H9 (cell line): Measurements from ENCODE around the gene LYST. TPM values are rescaled to one million over a fixed set of nuclear protein-coding genes. Genes with fewer than 3 reads are reported as not detected.

ENCODE experiments used
- DNase-seq: peaks from one replicate; pipeline ENCODE4 v3.0.0-alpha.2; 2017
- H2AFZ ChIP-seq: one replicate; pipeline ENCODE4 v1.6.1; 2013; ENCODE audit warnings: mild to moderate bottlenecking, low read length, control low read depth, moderate library complexity
- H2AK5ac ChIP-seq: 2 replicates; pipeline ENCODE4 v1.6.1; 2013; ENCODE audit warnings: low read length, control low read depth, mixed read lengths; ENCODE audit not compliant: insufficient read length
- H2BK120ac ChIP-seq: one replicate; pipeline ENCODE4 v1.6.1; 2013; ENCODE audit warnings: low read depth, mild to moderate bottlenecking, low read length, control low read depth, inconsistent platforms; ENCODE audit not compliant: poor library complexity, severe bottlenecking
- H2BK12ac ChIP-seq: 2 replicates; pipeline ENCODE4 v1.6.1; 2013; ENCODE audit warnings: low read length, control low read depth, mixed read lengths, low read depth; ENCODE audit not compliant: insufficient read length
- H2BK15ac ChIP-seq: 2 replicates; pipeline ENCODE4 v1.6.1; 2013; ENCODE audit warnings: low read depth, low read length, control low read depth
- H2BK20ac ChIP-seq: one replicate; pipeline ENCODE4 v1.6.1; 2013; ENCODE audit warnings: low read depth, mild to moderate bottlenecking, low read length, control low read depth, inconsistent platforms; ENCODE audit not compliant: poor library complexity, severe bottlenecking
- H2BK5ac ChIP-seq: 2 replicates; pipeline ENCODE4 v1.6.1; 2013; ENCODE audit warnings: low read length, control low read depth, mixed read lengths; ENCODE audit not compliant: insufficient read length
- H3K14ac ChIP-seq: 2 replicates; pipeline ENCODE4 v1.6.1; 2013; ENCODE audit warnings: low read length, control low read depth; ENCODE audit not compliant: insufficient read depth
- H3K18ac ChIP-seq: 2 replicates; pipeline ENCODE4 v1.6.1; 2013; ENCODE audit warnings: low read depth, mild to moderate bottlenecking, mixed read lengths, low read length, control low read depth; ENCODE audit not compliant: insufficient read length
- H3K23ac ChIP-seq: 2 replicates; pipeline ENCODE4 v1.6.1; 2013; ENCODE audit warnings: low read length, control low read depth, mixed read lengths, low read depth; ENCODE audit not compliant: insufficient read length
- H3K23me2 ChIP-seq: 2 replicates; pipeline ENCODE4 v1.6.1; 2013; ENCODE audit warnings: low read depth, mild to moderate bottlenecking, mixed read lengths, low read length, control low read depth; ENCODE audit not compliant: insufficient read length, poor library complexity, severe bottlenecking
- H3K27ac ChIP-seq: 2 replicates; pipeline ENCODE4 v1.5.1; 2013; ENCODE audit warnings: low read length, control low read depth, mixed read lengths, low read depth; ENCODE audit not compliant: insufficient read length
- H3K27me3 ChIP-seq: 2 replicates; pipeline ENCODE4 v1.6.1; 2013; ENCODE audit warnings: low read length, control low read depth, inconsistent platforms; ENCODE audit not compliant: insufficient read depth
- H3K4ac ChIP-seq: 2 replicates; pipeline ENCODE4 v1.6.1; 2013; ENCODE audit warnings: low read depth, mild to moderate bottlenecking, control low read depth, inconsistent platforms, low read length, moderate library complexity
- H3K4me1 ChIP-seq: 2 replicates; pipeline ENCODE4 v1.6.1; 2013; ENCODE audit warnings: low read length, control low read depth, inconsistent platforms; ENCODE audit not compliant: insufficient read depth
- H3K4me2 ChIP-seq: 2 replicates; pipeline ENCODE4 v1.6.1; 2013; ENCODE audit warnings: low read length, control low read depth, mixed read lengths; ENCODE audit not compliant: insufficient read length, insufficient read depth
- H3K56ac ChIP-seq: 2 replicates; pipeline ENCODE4 v1.6.1; 2013; ENCODE audit warnings: low read depth, mild to moderate bottlenecking, mixed read lengths, low read length, control low read depth; ENCODE audit not compliant: insufficient read length
- H3K79me1 ChIP-seq: 2 replicates; pipeline ENCODE4 v1.6.1; 2013; ENCODE audit warnings: low read depth, mild to moderate bottlenecking, moderate library complexity, low read length, control low read depth, inconsistent platforms; ENCODE audit not compliant: insufficient read depth, poor library complexity, severe bottlenecking
- H3K79me2 ChIP-seq: 2 replicates; pipeline ENCODE4 v1.6.1; 2013; ENCODE audit warnings: low read length, control low read depth, inconsistent platforms; ENCODE audit not compliant: insufficient read depth
- H3K9ac ChIP-seq: 2 replicates; pipeline ENCODE4 v1.6.1; 2013; ENCODE audit warnings: low read length, control low read depth, mixed read lengths; ENCODE audit not compliant: insufficient read length; ENCODE audit errors: extremely low read depth
- H3K9me3 ChIP-seq: one replicate; pipeline ENCODE4 v1.6.1; 2013; ENCODE audit warnings: low read depth, low read length, inconsistent platforms; ENCODE audit not compliant: control insufficient read depth
- H3T11ph ChIP-seq: one replicate; pipeline ENCODE4 v1.6.1; 2013; ENCODE audit warnings: mild to moderate bottlenecking, low read length, control low read depth, inconsistent platforms
- H4K20me1 ChIP-seq: one replicate; pipeline ENCODE4 v1.6.1; 2013; ENCODE audit not compliant: control insufficient read depth, insufficient read length, insufficient read depth
- H4K5ac ChIP-seq: 2 replicates; pipeline ENCODE4 v1.6.1; 2013; ENCODE audit warnings: low read depth, mild to moderate bottlenecking, mixed read lengths, low read length, control low read depth; ENCODE audit not compliant: insufficient read length
- H4K8ac ChIP-seq: replicated peaks from 2 replicates; pipeline ENCODE4 v1.6.1; 2013; ENCODE audit warnings: low read length, control low read depth, mixed read lengths, low read depth; ENCODE audit not compliant: insufficient read length
- H4K91ac ChIP-seq: 2 replicates; pipeline ENCODE4 v1.6.1; 2013; ENCODE audit warnings: low read depth, mild to moderate bottlenecking, moderate library complexity, mixed read lengths, low read length, control low read depth; ENCODE audit not compliant: insufficient read length
- H3K27ac Mint-ChIP-seq, 3 experiments: 2 replicates in 2 of 3; 3 replicates in 1 of 3; pipeline ENCODE4 v1.8.0; 2020 to 2021; ENCODE audit warnings: mixed read lengths in 3 of 3, mild to moderate bottlenecking in 1 of 3, moderate library complexity in 1 of 3
- H3K27me3 Mint-ChIP-seq: 2 replicates; pipeline ENCODE4 v1.8.0; 2021; ENCODE audit warnings: low read depth, mild to moderate bottlenecking, moderate library complexity, mixed read lengths
- H3K36me3 Mint-ChIP-seq, 3 experiments: 2 replicates in 2 of 3; 3 replicates in 1 of 3; pipeline ENCODE4 v1.8.0; 2020 to 2021; ENCODE audit warnings: low read depth in 3 of 3, mixed read lengths in 3 of 3; ENCODE audit not compliant: insufficient read depth in 1 of 3
- H3K4me1 Mint-ChIP-seq, 2 experiments: 2 replicates each; pipeline ENCODE4 v1.8.0; 2020; ENCODE audit warnings: mixed read lengths in 2 of 2
- H3K4me3 Mint-ChIP-seq, 2 experiments: 2 replicates in 1 of 2; 3 replicates in 1 of 2; pipeline ENCODE4 v1.8.0; 2020 to 2021; ENCODE audit warnings: mild to moderate bottlenecking in 2 of 2, mixed read lengths in 2 of 2, moderate library complexity in 1 of 2
- H3K9me3 Mint-ChIP-seq, 2 experiments: 2 replicates in 1 of 2; 3 replicates in 1 of 2; pipeline ENCODE4 v1.8.0; 2020; ENCODE audit warnings: mild to moderate bottlenecking in 2 of 2, mixed read lengths in 2 of 2, moderate library complexity in 1 of 2
- CTCF ChIP-seq: fragments of 200-600 bp; sonication (generic); conservative IDR thresholded peaks from 3 replicates; pipeline ENCODE4 v1.8.0; 2021; ENCODE audit warnings: antibody characterized with exemption, mild to moderate bottlenecking
- WGBS: extraction: QIAGEN DNeasy Blood & Tissue Kit; methylation state at CpG from one replicate; pipeline ENCODE4 v1.1.7; 2013; ENCODE audit warnings: missing lambda C conversion rate, low lambda C conversion rate, mixed read lengths; ENCODE audit not compliant: insufficient read length; ENCODE audit errors: extremely low coverage; 5-methylcytosine and 5-hydroxymethylcytosine counted together
- total RNA-seq: library from RNA; stranded (reverse); gene quantifications from 2 replicates; pipeline ENCODE4 v1.2.1, GENCODE V29; 2021

LYST gene
- total RNA-seq, 1 experiment from 2014 or later, result 0.13 TPM

GRCh38 chr1:235832011-235832410 lies 34.7 kb downstream of the LYST start:
- Histone ChIP-seq H3K79me2 (no peaks in the 10 kb centered on the region), H3K4ac (no peak overlapping the region), H3K23ac (no peak overlapping the region), H3K4me2 (no peak overlapping the region), H3K79me1 (no peaks in the 10 kb centered on the region), H2BK5ac (no peak overlapping the region), H3K18ac (no peak overlapping the region), H4K91ac (no peak overlapping the region), H4K20me1 (no peaks in the 10 kb centered on the region), H4K8ac (no peak overlapping the region), H4K5ac (no peak overlapping the region), H3T11ph (no peak overlapping the region), H3K14ac (no peak overlapping the region), H2AK5ac (no peak overlapping the region), H3K23me2 (no peaks in the 10 kb centered on the region), H2BK15ac (no peak overlapping the region), H3K27ac (no peak overlapping the region), H3K9me3 (no peaks in the 10 kb centered on the region), H2BK12ac (no peak overlapping the region), H3K4me1 (no peaks in the 10 kb centered on the region), H2BK120ac (no peak overlapping the region), H2AFZ (no peak overlapping the region), H3K56ac (no peak overlapping the region), H3K9ac (no peak overlapping the region), H2BK20ac (no peak overlapping the region), H3K27me3 (no peaks in the 10 kb centered on the region)
- no peak overlapping the region for H3K27ac Mint-ChIP-seq
- no CpG with 5 or more reads among the region's 2 CpGs for WGBS
- no peaks in the 10 kb centered on the region for H3K4me1 Mint-ChIP-seq
- H3K9me3 Mint-ChIP-seq, result no peaks in the 10 kb centered on the region
- no peak for TF ChIP-seq CTCF
- no peaks in the 10 kb centered on the region for H3K36me3 Mint-ChIP-seq
- H3K4me3 Mint-ChIP-seq, result no peak overlapping the region
- no peaks in the 10 kb centered on the region for H3K27me3 Mint-ChIP-seq
- DNase-seq, result no peak
